ENCODE measurements around the gene THSD4.

DNA sequence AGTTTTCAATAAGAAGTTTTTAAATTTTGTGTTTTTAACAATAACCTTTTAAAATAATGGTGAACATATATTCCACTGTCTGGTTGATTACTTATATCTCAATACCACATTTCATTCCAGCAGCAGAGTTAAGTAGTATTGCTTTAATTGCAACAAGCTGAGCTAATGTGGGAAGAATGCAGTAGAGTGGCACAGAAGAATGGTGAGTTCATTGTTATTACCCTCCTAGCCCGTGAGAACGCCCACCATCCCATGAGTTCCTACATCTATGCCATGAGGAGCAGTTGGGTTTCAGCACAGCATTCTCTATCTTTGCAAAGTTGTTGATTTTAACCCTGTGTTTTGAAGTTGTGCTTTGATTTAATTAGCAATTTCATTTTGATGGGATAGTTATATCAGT, 677.2 kb downstream of the THSD4 start:
- TF ChIP-seq, protein P1, sequence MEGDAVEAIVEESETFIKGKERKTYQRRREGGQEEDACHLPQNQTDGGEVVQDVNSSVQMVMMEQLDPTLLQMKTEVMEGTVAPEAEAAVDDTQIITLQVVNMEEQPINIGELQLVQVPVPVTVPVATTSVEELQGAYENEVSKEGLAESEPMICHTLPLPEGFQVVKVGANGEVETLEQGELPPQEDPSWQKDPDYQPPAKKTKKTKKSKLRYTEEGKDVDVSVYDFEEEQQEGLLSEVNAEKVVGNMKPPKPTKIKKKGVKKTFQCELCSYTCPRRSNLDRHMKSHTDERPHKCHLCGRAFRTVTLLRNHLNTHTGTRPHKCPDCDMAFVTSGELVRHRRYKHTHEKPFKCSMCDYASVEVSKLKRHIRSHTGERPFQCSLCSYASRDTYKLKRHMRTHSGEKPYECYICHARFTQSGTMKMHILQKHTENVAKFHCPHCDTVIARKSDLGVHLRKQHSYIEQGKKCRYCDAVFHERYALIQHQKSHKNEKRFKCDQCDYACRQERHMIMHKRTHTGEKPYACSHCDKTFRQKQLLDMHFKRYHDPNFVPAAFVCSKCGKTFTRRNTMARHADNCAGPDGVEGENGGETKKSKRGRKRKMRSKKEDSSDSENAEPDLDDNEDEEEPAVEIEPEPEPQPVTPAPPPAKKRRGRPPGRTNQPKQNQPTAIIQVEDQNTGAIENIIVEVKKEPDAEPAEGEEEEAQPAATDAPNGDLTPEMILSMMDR (IDR thresholded peaks at IDR 0.05) = no peak
- TF ChIP-seq POLR2A (IDR thresholded peaks at IDR 0.05) = no peak
